Measurements from ENCODE around the gene ENTPD1.

GRCh38 chr10:95706573-95706972 lies 49.4 kb upstream of the ENTPD1 start:
- no peak for TF ChIP-seq ZNF707 (tag by site-specific recombination; IDR thresholded peaks at IDR 0.05)
- TF ChIP-seq CTCF (tag by site-specific recombination; IDR thresholded peaks at IDR 0.05): no peak
- no peak for TF ChIP-seq ZNF24 (tag by site-specific recombination; IDR thresholded peaks at IDR 0.05)
- TF ChIP-seq ZNF510 (tag by site-specific recombination; IDR thresholded peaks at IDR 0.05; ENCODE audit: insufficient replicate concordance): no peak
- no peak for TF ChIP-seq ZNF174 (tag by site-specific recombination; IDR thresholded peaks at IDR 0.05)
- no peak for TF ChIP-seq SP7 (tag by site-specific recombination; IDR thresholded peaks at IDR 0.05)
- no peak for TF ChIP-seq MYNN (tag by site-specific recombination; IDR thresholded peaks at IDR 0.05; ENCODE audit: borderline replicate concordance)
- no peak for TF ChIP-seq ZNF513 (tag by site-specific recombination; IDR thresholded peaks at IDR 0.05)
- TF ChIP-seq SETDB1 (IDR thresholded peaks at IDR 0.05; ENCODE audit: insufficient read length, low read length): no peak
- TF ChIP-seq ZNF292 (tag by site-specific recombination; IDR thresholded peaks at IDR 0.05; ENCODE audit: borderline replicate concordance, low read depth): no peak
- no peak for TF ChIP-seq MEIS1 (CRISPR knock-in tag; IDR thresholded peaks at IDR 0.05; ENCODE audit: borderline replicate concordance)
- TF ChIP-seq ZBTB26 (tag by site-specific recombination; optimal IDR thresholded peaks at IDR 0.05): no peak
- TF ChIP-seq ZBTB7A (tag by site-specific recombination; IDR thresholded peaks at IDR 0.05; ENCODE audit: low read depth): no peak
- TF ChIP-seq ZNF416 (tag by site-specific recombination; IDR thresholded peaks at IDR 0.05): no peak

Measured in HEK293 (cell line).